OCI-LY1 (cell line): ENCODE results near the gene CREBRF.
A peak's percentile ranks its signal among the peaks of the same experiment; 100 is the strongest.

Experiments
- H2AFZ ChIP-seq: fragments of 200-600 bp; sonication (generic), shearing (Covaris generic); 2 replicates; pipeline ENCODE4 v1.6.0; 2014; ENCODE audit warnings: antibody characterized with exemption, mild to moderate bottlenecking, low read length
- H3F3A ChIP-seq: fragments of 200-600 bp; sonication (generic), shearing (Covaris generic); 2 replicates; pipeline ENCODE4 v1.6.0; 2014; ENCODE audit warnings: mild to moderate bottlenecking, antibody characterized with exemption, low read length, moderate library complexity; ENCODE audit not compliant: insufficient read depth
- H3K27ac ChIP-seq: fragments of 200-600 bp; sonication (generic); 2 replicates; pipeline ENCODE4 v1.5.1; 2014; ENCODE audit warnings: low read length, mixed run types, mild to moderate bottlenecking, low read depth; ENCODE audit not compliant: poor library complexity, severe bottlenecking
- H3K27me3 ChIP-seq: fragments of 200-600 bp; sonication (generic); 2 replicates; pipeline ENCODE4 v1.6.0; 2014; ENCODE audit warnings: antibody characterized with exemption, mild to moderate bottlenecking, low read length, moderate library complexity; ENCODE audit not compliant: insufficient read depth
- H3K36me3 ChIP-seq: fragments of 200-600 bp; sonication (generic); 2 replicates; pipeline ENCODE4 v1.6.1; 2014; ENCODE audit warnings: mild to moderate bottlenecking, antibody characterized with exemption, low read length, moderate library complexity, mixed read lengths; ENCODE audit not compliant: insufficient read depth
- H3K4me1 ChIP-seq: fragments of 200-600 bp; sonication (generic); 2 replicates; pipeline ENCODE4 v1.5.1; 2014; ENCODE audit warnings: mild to moderate bottlenecking, low read length, moderate library complexity; ENCODE audit not compliant: insufficient read depth, severe bottlenecking
- H3K4me2 ChIP-seq: fragments of 200-600 bp; sonication (generic), shearing (Covaris generic); 2 replicates; pipeline ENCODE4 v1.6.1; 2014; ENCODE audit warnings: low read length
- H3K4me3 ChIP-seq: fragments of 200-600 bp; sonication (generic); 2 replicates; pipeline ENCODE4 v1.5.1; 2014; ENCODE audit warnings: low read length, low read depth, mild to moderate bottlenecking, mixed read lengths; ENCODE audit not compliant: poor library complexity, severe bottlenecking
- H3K79me2 ChIP-seq: fragments of 200-600 bp; shearing (Covaris generic); 2 replicates; pipeline ENCODE4 v1.6.1; 2016; ENCODE audit warnings: mixed run types, low read length, mixed read lengths; ENCODE audit not compliant: insufficient read depth
- H3K9ac ChIP-seq: fragments of 200-600 bp; sonication (generic), shearing (Covaris generic); 2 replicates; pipeline ENCODE4 v1.6.1; 2014; ENCODE audit warnings: mild to moderate bottlenecking, low read length, mixed read lengths
- H3K9me2 ChIP-seq: fragments of 200-600 bp; sonication (generic), shearing (Covaris generic); 2 replicates; pipeline ENCODE4 v1.6.1; 2014; ENCODE audit warnings: low read depth, mild to moderate bottlenecking, low read length, mixed read lengths
- H3K9me3 ChIP-seq: fragments of 200-600 bp; shearing (Covaris generic); 2 replicates; pipeline ENCODE4 v1.6.1; 2014; ENCODE audit warnings: low read length, mixed read lengths
- H4K20me1 ChIP-seq: fragments of 200-600 bp; sonication (generic), shearing (Covaris generic); 2 replicates; pipeline ENCODE4 v1.6.0; 2016; ENCODE audit warnings: mild to moderate bottlenecking, low read length; ENCODE audit not compliant: insufficient read depth
- EZH2 ChIP-seq: fragments of 200-600 bp; sonication (generic), shearing (Covaris generic); IDR thresholded peaks from 2 replicates; pipeline ENCODE4 v1.8.0; 2017; ENCODE audit warnings: borderline replicate concordance, mixed run types, mild to moderate bottlenecking, antibody characterized with exemption, low read length, moderate library complexity, mixed read lengths
- TF ChIP-seq, protein P1 (sequence below): fragments of 200-600 bp; sonication (generic), shearing (Covaris generic); IDR thresholded peaks from 2 replicates; pipeline ENCODE4 v1.5.1; 2017; ENCODE audit warnings: mild to moderate bottlenecking, antibody characterized with exemption, low read length, moderate library complexity, mixed read lengths

Gene CREBRF

GRCh38 chr5:173057062-173057924 lies 1.1 kb downstream of the CREBRF start:
- H3K9me2 ChIP-seq, result no peaks in the 10 kb centered on the region
- H3K4me1 ChIP-seq, result peaks cover 37% of the 10 kb centered on the region
- peak overlapping the region; percentile 77 for H3K4me3 ChIP-seq
- peak overlapping the region; percentile 79 for H3K9ac ChIP-seq
- H4K20me1 ChIP-seq, result no peaks in the 10 kb centered on the region
- TF ChIP-seq, protein P1, sequence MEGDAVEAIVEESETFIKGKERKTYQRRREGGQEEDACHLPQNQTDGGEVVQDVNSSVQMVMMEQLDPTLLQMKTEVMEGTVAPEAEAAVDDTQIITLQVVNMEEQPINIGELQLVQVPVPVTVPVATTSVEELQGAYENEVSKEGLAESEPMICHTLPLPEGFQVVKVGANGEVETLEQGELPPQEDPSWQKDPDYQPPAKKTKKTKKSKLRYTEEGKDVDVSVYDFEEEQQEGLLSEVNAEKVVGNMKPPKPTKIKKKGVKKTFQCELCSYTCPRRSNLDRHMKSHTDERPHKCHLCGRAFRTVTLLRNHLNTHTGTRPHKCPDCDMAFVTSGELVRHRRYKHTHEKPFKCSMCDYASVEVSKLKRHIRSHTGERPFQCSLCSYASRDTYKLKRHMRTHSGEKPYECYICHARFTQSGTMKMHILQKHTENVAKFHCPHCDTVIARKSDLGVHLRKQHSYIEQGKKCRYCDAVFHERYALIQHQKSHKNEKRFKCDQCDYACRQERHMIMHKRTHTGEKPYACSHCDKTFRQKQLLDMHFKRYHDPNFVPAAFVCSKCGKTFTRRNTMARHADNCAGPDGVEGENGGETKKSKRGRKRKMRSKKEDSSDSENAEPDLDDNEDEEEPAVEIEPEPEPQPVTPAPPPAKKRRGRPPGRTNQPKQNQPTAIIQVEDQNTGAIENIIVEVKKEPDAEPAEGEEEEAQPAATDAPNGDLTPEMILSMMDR, result no peak
- TF ChIP-seq EZH2, result no peak
- no peaks in the 10 kb centered on the region for H3K36me3 ChIP-seq
- H3K4me2 ChIP-seq, result peak overlapping the region; percentile 73
- peak overlapping the region; percentile 76 for H3K27ac ChIP-seq
- H3K79me2 ChIP-seq, result peaks cover 22% of the 10 kb centered on the region
- no peaks in the 10 kb centered on the region for H3F3A ChIP-seq
- no peaks in the 10 kb centered on the region for H3K27me3 ChIP-seq
- no peak overlapping the region for H2AFZ ChIP-seq
- no peaks in the 10 kb centered on the region for H3K9me3 ChIP-seq

GRCh38 chr5:173062141-173062540 lies 6.0 kb downstream of the CREBRF start:
- Histone ChIP-seq H3K9me3 (no peaks in the 10 kb centered on the region), H3K4me3 (no peak overlapping the region)

DNA sequence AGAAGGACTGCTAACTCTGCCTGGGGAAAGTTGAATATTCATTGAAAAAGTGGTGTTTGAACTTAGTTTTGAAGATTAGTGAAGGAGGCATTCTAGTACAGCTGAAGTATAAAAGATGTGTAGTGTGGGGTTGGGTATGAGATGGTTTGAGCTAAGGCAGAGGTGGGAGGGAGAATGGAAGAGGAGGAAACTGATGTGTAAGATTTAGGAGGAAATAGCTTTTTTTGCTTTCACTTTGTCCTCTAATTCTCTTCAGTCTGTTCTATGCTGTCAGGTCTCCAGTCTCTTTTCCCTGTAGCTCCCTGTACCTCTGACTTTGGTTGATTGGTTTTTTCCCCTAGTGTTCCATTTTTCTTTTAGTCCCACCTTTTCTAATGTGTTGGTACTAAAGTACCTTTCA lies 9.0 kb downstream of the CREBRF start:
- H3K27ac ChIP-seq, result peak overlapping the region; percentile 39
- H3K79me2 ChIP-seq, result peaks cover 24% of the 10 kb centered on the region
- H2AFZ ChIP-seq, result no peak overlapping the region
- H3K4me2 ChIP-seq, result peak overlapping the region; percentile 58
- H3K9me2 ChIP-seq, result no peaks in the 10 kb centered on the region
- H4K20me1 ChIP-seq, result no peaks in the 10 kb centered on the region
- H3K27me3 ChIP-seq, result no peaks in the 10 kb centered on the region
- H3K4me1 ChIP-seq, result peaks cover 17% of the 10 kb centered on the region
- H3F3A ChIP-seq, result no peaks in the 10 kb centered on the region
- no peak overlapping the region; the same call in 1 of the 2 replicates for H3K9ac ChIP-seq
- H3K36me3 ChIP-seq, result no peaks in the 10 kb centered on the region
- H3K4me3 ChIP-seq, result no peak overlapping the region
- no peak for TF ChIP-seq EZH2
- no peaks in the 10 kb centered on the region for H3K9me3 ChIP-seq

More at GRCh38 chr5:173062141-173062540, 6.0 kb downstream of the CREBRF start:
- no peak overlapping the region for H3K4me2 ChIP-seq
- H3F3A ChIP-seq, result no peaks in the 10 kb centered on the region
- H3K79me2 ChIP-seq, result peaks cover 33% of the 10 kb centered on the region
- no peaks in the 10 kb centered on the region for H3K27me3 ChIP-seq
- no peaks in the 10 kb centered on the region for H3K36me3 ChIP-seq
- no peak overlapping the region for H2AFZ ChIP-seq
- no peaks in the 10 kb centered on the region for H4K20me1 ChIP-seq
- no peak overlapping the region for H3K9ac ChIP-seq
- no peak overlapping the region for H3K27ac ChIP-seq
- H3K9me2 ChIP-seq, result no peaks in the 10 kb centered on the region
- peaks cover 19% of the 10 kb centered on the region for H3K4me1 ChIP-seq
- TF ChIP-seq, protein P1, result no peak
- TF ChIP-seq EZH2, result no peak

- Histone ChIP-seq H3K9me2 (no peaks in the 10 kb centered on the region), H3K9me3 (no peaks in the 10 kb centered on the region), H3K27me3 (no peaks in the 10 kb centered on the region), H3K4me1 (peaks cover 17% of the 10 kb centered on the region), H3K9ac (no peak overlapping the region), H3K27ac (no peak overlapping the region), H3K36me3 (no peaks in the 10 kb centered on the region), H3F3A (no peaks in the 10 kb centered on the region), H2AFZ (no peak overlapping the region), H3K4me2 (no peak overlapping the region; the same call in 1 of the 2 replicates), H3K79me2 (peaks cover 12% of the 10 kb centered on the region), H4K20me1 (no peaks in the 10 kb centered on the region), H3K4me3 (no peak overlapping the region)
- no peak for TF ChIP-seq EZH2
- TF ChIP-seq, protein P1, result no peak
Measured at GRCh38 chr5:173069671-173070070, 13.5 kb downstream of the CREBRF start.
